A673 (cell line): ENCODE measurements around the gene DOCK1.

Source experiments
- CTCF ChIP-seq: fragments of 300-800, 200-600 bp; sonication (generic); conservative IDR thresholded peaks from 2 replicates; pipeline ENCODE4 v1.5.1; 2017; ENCODE audit warnings: low read depth, mild to moderate bottlenecking, antibody characterized with exemption, low read length, moderate library complexity, mixed read lengths
- EZH2 ChIP-seq: fragments of 200-600 bp; sonication (generic); IDR thresholded peaks from 2 replicates; pipeline ENCODE4 v1.6.1; 2017; ENCODE audit warnings: borderline replicate concordance, low read depth, mild to moderate bottlenecking, mixed read lengths, antibody characterized with exemption, low read length; ENCODE audit not compliant: poor library complexity, severe bottlenecking

GRCh38 chr10:127034790-127035189 lies 129.6 kb downstream of the DOCK1 start:
- TF ChIP-seq CTCF (no peak), EZH2 (no peak)
